ENCODE data around the gene LRP10. TPM values are rescaled to one million over a fixed set of nuclear protein-coding genes. Genes with fewer than 3 reads are reported as not detected.
A peak's percentile ranks its signal among the peaks of the same experiment; 100 is the strongest.
"Not testable (repeated sequence)": the region's sequence is repeated elsewhere in the genome, so short reads cannot be mapped to it uniquely, and the experiment has no call there.

The LRP10 gene
- total RNA-seq, 1 experiment from 2014 or later, result 12.2 TPM

- H3K9me3 ChIP-seq (replicated peaks), result no peaks in the 10 kb centered on the region
- H3K4me1 ChIP-seq, result peaks cover 43% of the 10 kb centered on the region
- DNase-seq, result peak; percentile 90
- H3K36me3 ChIP-seq, result peaks cover 22% of the 10 kb centered on the region
- peak overlapping the region; percentile 96 for H3K27ac ChIP-seq
- no peaks in the 10 kb centered on the region for H3K27me3 ChIP-seq
- H3K4me3 ChIP-seq, result peak overlapping the region; percentile 31
Observed at GRCh38 chr14:22848351-22849164, 23.0 kb upstream of the LRP10 start.

- peak; percentile 72 to 77 for DNase-seq
- H3K27ac ChIP-seq, result peak overlapping the region; percentile 96
- peaks cover 43% of the 10 kb centered on the region for H3K4me1 ChIP-seq
- H3K9me3 ChIP-seq (replicated peaks), result no peaks in the 10 kb centered on the region
- H3K4me3 ChIP-seq, result peak overlapping the region; percentile 10
- peaks cover 16% of the 10 kb centered on the region for H3K36me3 ChIP-seq
- no peaks in the 10 kb centered on the region for H3K27me3 ChIP-seq
Observed at GRCh38 chr14:22849212-22849819, 22.2 kb upstream of the LRP10 start.

GRCh38 chr14:22850944-22851764 is 20.4 kb upstream of the LRP10 start:
- Histone ChIP-seq H3K36me3 (peaks cover 4% of the 10 kb centered on the region), H3K4me3 (no peak overlapping the region), H3K4me1 (peaks cover 34% of the 10 kb centered on the region), H3K9me3 (replicated peaks) (no peaks in the 10 kb centered on the region), H3K27ac (no peak overlapping the region), H3K27me3 (no peaks in the 10 kb centered on the region)
- DNase-seq, result no peak

- not testable (repeated sequence) for H3K27ac ChIP-seq; DNase-seq; H3K4me3 ChIP-seq; H3K27me3 ChIP-seq; H3K36me3 ChIP-seq; H3K9me3 ChIP-seq (replicated peaks)
- H3K4me1 ChIP-seq, result peaks cover 24% of the 10 kb centered on the region
Observed at GRCh38 chr14:22852178-22852577, 19.4 kb upstream of the LRP10 start.

- no peak overlapping the region for H3K27ac ChIP-seq
Observed at GRCh38 chr14:22852599-22852939, 19.0 kb upstream of the LRP10 start.

GRCh38 chr14:22852940-22853767 is 18.4 kb upstream of the LRP10 start:
- H3K36me3 ChIP-seq, result no peaks in the 10 kb centered on the region
- H3K4me3 ChIP-seq, result peak overlapping the region; percentile 49
- H3K4me1 ChIP-seq, result peaks cover 18% of the 10 kb centered on the region
- peak; percentile 88 to 93 for DNase-seq
- H3K27me3 ChIP-seq, result no peaks in the 10 kb centered on the region
- H3K9me3 ChIP-seq (replicated peaks), result no peaks in the 10 kb centered on the region
- H3K27ac ChIP-seq, result peak overlapping the region; percentile 36

More at GRCh38 chr14:22852599-22852939, 19.0 kb upstream of the LRP10 start:
- H3K4me1 ChIP-seq, result peaks cover 24% of the 10 kb centered on the region
- H3K27me3 ChIP-seq, result no peaks in the 10 kb centered on the region
- DNase-seq, result no peak
- H3K9me3 ChIP-seq (replicated peaks), result no peaks in the 10 kb centered on the region
- H3K36me3 ChIP-seq, result no peaks in the 10 kb centered on the region
- no peak overlapping the region for H3K4me3 ChIP-seq

GRCh38 chr14:22854296-22854695 is 17.2 kb upstream of the LRP10 start:
- not testable (repeated sequence) for H3K27ac ChIP-seq; H3K27me3 ChIP-seq; H3K4me3 ChIP-seq; H3K36me3 ChIP-seq; H3K9me3 ChIP-seq (replicated peaks); DNase-seq
- H3K4me1 ChIP-seq, result peaks cover 16% of the 10 kb centered on the region

GRCh38 chr14:22854963-22855724 is 16.4 kb upstream of the LRP10 start:
- Histone ChIP-seq H3K9me3 (replicated peaks) (no peaks in the 10 kb centered on the region), H3K4me1 (peaks cover 8% of the 10 kb centered on the region), H3K4me3 (no peak overlapping the region), H3K27ac (no peak overlapping the region), H3K27me3 (no peaks in the 10 kb centered on the region), H3K36me3 (no peaks in the 10 kb centered on the region)
- DNase-seq, result no peak

GRCh38 chr14:22856428-22856827 is 15.1 kb upstream of the LRP10 start:
- no peak for DNase-seq
- H3K27ac ChIP-seq, result no peak overlapping the region
- H3K36me3 ChIP-seq, result no peaks in the 10 kb centered on the region
- no peaks in the 10 kb centered on the region for H3K27me3 ChIP-seq
- H3K9me3 ChIP-seq (replicated peaks), result no peaks in the 10 kb centered on the region; the same call in 1 of the 2 replicates
- H3K4me3 ChIP-seq, result no peak overlapping the region
- peaks cover 3% of the 10 kb centered on the region; the same call in 1 of the 2 replicates for H3K4me1 ChIP-seq

- not testable (repeated sequence) for H3K27ac ChIP-seq; H3K9me3 ChIP-seq (replicated peaks); H3K4me1 ChIP-seq; H3K27me3 ChIP-seq; H3K36me3 ChIP-seq; DNase-seq; H3K4me3 ChIP-seq
Observed at GRCh38 chr14:22860377-22860776, 11.2 kb upstream of the LRP10 start.

GRCh38 chr14:22861651-22862050 is 9.9 kb upstream of the LRP10 start:
- Histone ChIP-seq H3K27me3 (no peaks in the 10 kb centered on the region), H3K4me3 (no peak overlapping the region), H3K36me3 (no peaks in the 10 kb centered on the region), H3K9me3 (replicated peaks) (no peaks in the 10 kb centered on the region; the same call in 1 of the 2 replicates), H3K4me1 (no peaks in the 10 kb centered on the region), H3K27ac (no peak overlapping the region)
- no peak for DNase-seq

- Histone ChIP-seq H3K36me3 (no peaks in the 10 kb centered on the region), H3K27ac (no peak overlapping the region), H3K4me3 (no peak overlapping the region), H3K27me3 (no peaks in the 10 kb centered on the region), H3K9me3 (replicated peaks) (no peaks in the 10 kb centered on the region; the same call in 1 of the 2 replicates), H3K4me1 (no peaks in the 10 kb centered on the region)
- no peak for DNase-seq
Observed at GRCh38 chr14:22864979-22865378, 6.6 kb upstream of the LRP10 start.

- Histone ChIP-seq H3K4me3 (no peak overlapping the region), H3K4me1 (0 out of 2 replicates have a peak, but pooled peaks cover 2% of the 10 kb centered on the region), H3K36me3 (no peaks in the 10 kb centered on the region), H3K9me3 (replicated peaks) (no peaks in the 10 kb centered on the region; the same call in 1 of the 2 replicates), H3K27ac (no peak overlapping the region), H3K27me3 (no peaks in the 10 kb centered on the region)
- DNase-seq, result peak in 1 of 2 experiments; percentile 30
Observed at GRCh38 chr14:22865424-22866405, 5.8 kb upstream of the LRP10 start.

All from SJCRH30 (cell line).